Measurements from ENCODE around the gene SURF1. TPM values are rescaled to one million over a fixed set of nuclear protein-coding genes. Genes with fewer than 3 reads are reported as not detected.
A peak's percentile ranks its signal among the peaks of the same experiment; 100 is the strongest.

The SURF1 gene
- total and polyA plus RNA-seq, 10 of the 15 experiments (the other 5 are each of a cell fraction or from before 2014, with no cell fraction given): 17.9 to 46.4 (median 29.6) TPM

GRCh38 chr9:133347515-133347984 lies 8.7 kb downstream of the SURF1 start:
- Histone ChIP-seq H3K9ac (ENCODE audit: control insufficient read depth, insufficient read depth, low read length) (peak overlapping the region; percentile 90), H3K27me3 (replicated peaks in 1 of 2; ENCODE audit: control insufficient read depth in 2 of 2, insufficient read depth in 2 of 2, low read length in 1 of 2) (no peaks in the 10 kb centered on the region), H3K4me3 (peak overlapping the region; percentile 100), H4K20me1 (ENCODE audit: control insufficient read depth, insufficient read depth) (no peaks in the 10 kb centered on the region; the same call in 1 of the 2 replicates), H3K36me3 (ENCODE audit: control insufficient read depth in 2 of 2, insufficient read depth in 2 of 2, low read length in 1 of 2) (peaks cover 34 to 37% of the 10 kb centered on the region in 2 experiments), H3K9me3 (replicated peaks; ENCODE audit: control insufficient read depth, insufficient read depth, low read length) (no peaks in the 10 kb centered on the region), H3K27ac (ENCODE audit: control insufficient read depth, insufficient read depth) (peak overlapping the region; percentile 96), H3K4me1 (ENCODE audit: control insufficient read depth, insufficient read depth, low read length) (peaks cover 12% of the 10 kb centered on the region), H3K4me2 (ENCODE audit: control insufficient read depth, insufficient read depth) (no peak overlapping the region), H3K79me2 (ENCODE audit: control insufficient read depth, insufficient read depth, low read length) (peaks cover 47% of the 10 kb centered on the region), H2AFZ (ENCODE audit: control insufficient read depth, low read depth, low read length) (peak overlapping the region; percentile 1)
- RAD21 ChIA-PET (ENCODE audit: unreplicated experiment): interaction anchor here (1.1 kb wide), 1 partner anchor 29 kb away, joined by 4 read pairs; the partner anchor contains the start of gene STKLD1
- BruUV-seq (replicated peaks): no TSS peak
- 2% methylated on average over 17 of the region's 41 CpGs for WGBS (ENCODE audit: insufficient coverage, insufficient replicate concordance, low lambda C conversion rate, missing lambda C conversion rate)
- peak; percentile 28 for DNase-seq (ENCODE audit: low read depth, low spot score)
- intact Hi-C loops (cut with micrococcal nuclease; ENCODE audit: unreplicated experiment) (loop anchor here (1.0 to 5.0 kb wide), 2 partner anchors 11 to 130 kb away; partner anchors contain the start of genes SLC2A6 and SURF6), in situ Hi-C loops (cut with MboI) (no loop called here)
- POLR2A ChIA-PET: interaction anchor here (0.7 to 2.9 kb wide), 8 partner anchors 9 to 201 kb away, joined by 3 to 13 read pairs (median 6); partner anchors contain the start of genes CACFD1, STKLD1, SURF1 and SURF2
- FAIRE-seq: no peak
- CTCF ChIA-PET: interaction anchor here (0.6 to 1.9 kb wide), 3 partner anchors 18 to 27 kb away, joined by 3 to 6 read pairs (median 4); no protein-coding TSS in a partner anchor
- SMC1A ChIA-PET (ENCODE audit: uncharacterized antibody, unreplicated experiment): interaction anchor here (0.9 to 1.1 kb wide), 5 partner anchors 12 to 69 kb away, joined by 3 to 5 read pairs (median 4); partner anchors contain the start of gene STKLD1
- ATAC-seq: peak; percentile 73
- TF ChIP-seq SKIL (IDR thresholded peaks at IDR 0.05; ENCODE audit: low read depth, poor library complexity, severe bottlenecking): no peak
- no peak for TF ChIP-seq MEF2B (IDR thresholded peaks at IDR 0.05; ENCODE audit: partially characterized antibody, poor library complexity, severe bottlenecking)
- TF ChIP-seq CTCF (IDR thresholded peaks at IDR 0.05 in 2 of 3, conservative IDR thresholded peaks at IDR 0.05 in 1 of 3; ENCODE audit: control insufficient read depth in 2 of 3, extremely low read depth in 1 of 3, insufficient read depth in 1 of 3, low read depth in 3 of 3, low read length in 3 of 3): 0 out of 6 replicates have a peak, but pooled peaks of 1 of the 3 experiments have one; percentile 1
- TF ChIP-seq EZH2 (IDR thresholded peaks at IDR 0.05; ENCODE audit: borderline replicate concordance, control insufficient read depth, low read depth, low read length): no peak
- TF ChIP-seq NR2F1 (conservative IDR thresholded peaks at IDR 0.05): 0 out of 2 replicates have a peak, but pooled peaks have one; percentile 41
- TF ChIP-seq ESRRA (IDR thresholded peaks at IDR 0.05; ENCODE audit: low read length): no peak
- TF ChIP-seq HDAC6 (IDR thresholded peaks at IDR 0.05; ENCODE audit: unreplicated experiment): peak; percentile 51
- TF ChIP-seq BACH1 (IDR thresholded peaks at IDR 0.05; ENCODE audit: borderline replicate concordance): peak; percentile 60; the same call in 1 of the 2 replicates
- TF ChIP-seq YY1 (IDR thresholded peaks at IDR 0.05; ENCODE audit: low read depth, low read length): 0 out of 2 replicates have a peak, but pooled peaks have one; percentile 14
- peak in 1 of 2 experiments; percentile 82; a peak in 2 of 3 replicates for TF ChIP-seq EGR1 (IDR thresholded peaks at IDR 0.05; ENCODE audit: borderline replicate concordance in 1 of 2, low read depth in 2 of 2, low read length in 2 of 2)
- TF ChIP-seq SRF (IDR thresholded peaks at IDR 0.05; ENCODE audit: low read depth in 2 of 2, low read length in 2 of 2): peak; percentile 67 to 86; a peak in 3 of 4 replicates
- no peak for TF ChIP-seq RBBP5 (conservative IDR thresholded peaks at IDR 0.05)
- TF ChIP-seq TCF7 (IDR thresholded peaks at IDR 0.05; ENCODE audit: borderline replicate concordance): no peak
- no peak for TF ChIP-seq BMI1 (IDR thresholded peaks at IDR 0.05; ENCODE audit: borderline replicate concordance)
- no peak for TF ChIP-seq ZBED1 (IDR thresholded peaks at IDR 0.05; ENCODE audit: borderline replicate concordance)
- TF ChIP-seq HDGF (IDR thresholded peaks at IDR 0.05): no peak
- TF ChIP-seq GATAD2B (conservative IDR thresholded peaks at IDR 0.05; ENCODE audit: low read depth): 0 out of 2 replicates have a peak, but pooled peaks have one; percentile 38
- peak; percentile 18; the same call in 1 of the 2 replicates for TF ChIP-seq DPF2 (IDR thresholded peaks at IDR 0.05)
- 0 out of 2 replicates have a peak, but pooled peaks have one; percentile 4 for TF ChIP-seq NBN (IDR thresholded peaks at IDR 0.05)
